ENCODE data around the gene JAKMIP1.

DNA sequence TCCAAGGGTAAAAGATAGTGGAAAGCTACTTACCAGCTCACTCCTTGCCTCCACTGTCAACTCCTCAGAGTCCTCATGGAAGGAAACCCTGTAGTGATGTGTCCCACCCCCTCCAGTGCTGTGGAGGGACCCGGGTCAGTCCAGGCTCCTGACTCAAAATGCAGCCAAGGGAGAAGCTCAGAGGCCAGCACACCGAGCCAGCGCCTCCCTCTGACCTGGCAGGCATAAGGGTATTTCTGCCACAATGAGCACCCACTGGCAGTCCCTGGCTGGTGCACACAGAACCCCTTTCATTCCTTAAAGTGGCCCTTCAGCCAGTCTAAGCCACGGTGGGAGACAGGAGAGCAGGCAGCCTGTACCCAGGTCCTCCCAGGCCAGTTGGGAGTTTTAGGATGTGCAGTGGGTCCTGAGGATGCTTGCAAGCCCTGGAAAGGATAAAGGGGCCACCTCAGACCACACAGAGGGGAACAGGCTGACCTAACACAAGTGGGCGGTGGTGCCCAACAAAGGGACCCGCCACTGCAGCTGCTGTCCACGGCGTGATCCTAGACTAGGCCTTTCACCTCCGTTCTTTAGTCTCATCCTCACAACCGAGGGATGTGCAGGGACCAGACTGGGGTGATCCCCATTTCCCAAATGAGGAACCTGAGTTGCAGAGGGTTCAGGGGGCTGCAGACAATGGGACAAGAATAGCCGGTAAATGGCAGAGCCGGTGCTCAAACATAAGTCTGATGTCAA, 5.7 kb downstream of the JAKMIP1 start:
- TF ChIP-seq CTCF (IDR thresholded peaks at IDR 0.05) (no peak), EZH2 (IDR thresholded peaks at IDR 0.05) (no peak), EZH2phosphoT487 (IDR thresholded peaks at IDR 0.05) (no peak)

Measured in neural progenitor cell (in vitro differentiated cells).